ENCODE measurements around the gene ZP1. TPM values are rescaled to one million over a fixed set of nuclear protein-coding genes. Genes with fewer than 3 reads are reported as not detected.
A peak's percentile ranks its signal among the peaks of the same experiment; 100 is the strongest.

ZP1 gene
- total and polyA plus RNA-seq, 12 donors = 0.16 to 0.51 (median 0.33) TPM; not detected in 7

GRCh38 chr11:60831501-60832079, 35.8 kb upstream of the ZP1 start:
- H3K27ac ChIP-seq = no peak overlapping the region
- WGBS, 2 donors = 52 to 53% methylated on average over 7 of the region's 7 CpGs
- no peak overlapping the region for H3K4me3 ChIP-seq
- DNase-seq = no peak
- no peak for TF ChIP-seq CTCF (IDR thresholded peaks at IDR 0.05)
- no peaks in the 10 kb centered on the region for H3K9me3 ChIP-seq
- intact Hi-C loops (cut with DNase I) = loop anchor here (1.0 to 10.0 kb wide), 17 partner anchors 54 to 356 kb away; no protein-coding TSS in a partner anchor
- H3K4me1 ChIP-seq = peaks cover 0 to 34% (median 0%) of the 10 kb centered on the region in 9 donors
- ATAC-seq = no peak
- H3K36me3 ChIP-seq = no peaks in the 10 kb centered on the region
- no peaks in the 10 kb centered on the region for H3K27me3 ChIP-seq

GRCh38 chr11:60834742-60835533, 32.4 kb upstream of the ZP1 start:
- DNase-seq (no peak), ATAC-seq (no peak)
- H3K4me3 ChIP-seq = no peak overlapping the region
- H3K36me3 ChIP-seq = no peaks in the 10 kb centered on the region
- H3K4me1 ChIP-seq = peaks cover 0 to 35% (median 4%) of the 10 kb centered on the region in 9 donors
- H3K9me3 ChIP-seq = no peaks in the 10 kb centered on the region
- WGBS, 2 donors = 60 to 64% methylated on average over 7 of the region's 7 CpGs
- no peak for TF ChIP-seq CTCF (IDR thresholded peaks at IDR 0.05)
- no peaks in the 10 kb centered on the region for H3K27me3 ChIP-seq
- intact Hi-C loops (cut with DNase I) = loop anchor here (5.0 to 10.0 kb wide), 11 partner anchors 57 to 352 kb away; no protein-coding TSS in a partner anchor
- peak overlapping the region in 1 of 10 donors; percentile 69 for H3K27ac ChIP-seq

GRCh38 chr11:60835534-60835846, 31.9 kb upstream of the ZP1 start:
- peaks cover 0 to 40% (median 5%) of the 10 kb centered on the region in 9 donors for H3K4me1 ChIP-seq
- intact Hi-C loops (cut with DNase I) = loop anchor here in 4 of 10 donors (10.0 kb wide), 3 partner anchors 299 to 349 kb away; no protein-coding TSS in a partner anchor
- H3K4me3 ChIP-seq = no peak overlapping the region
- TF ChIP-seq CTCF (IDR thresholded peaks at IDR 0.05) = no peak
- H3K27me3 ChIP-seq = no peaks in the 10 kb centered on the region
- DNase-seq (no peak), ATAC-seq (peak in 3 of 8 donors; percentile 32 to 40 (median 37))
- H3K27ac ChIP-seq = peak overlapping the region in 1 of 10 donors; percentile 69
- H3K9me3 ChIP-seq = no peaks in the 10 kb centered on the region
- no peaks in the 10 kb centered on the region for H3K36me3 ChIP-seq
- WGBS, 2 donors = 67 to 76% methylated on average over 3 of the region's 3 CpGs

GRCh38 chr11:60836866-60837515, 30.4 kb upstream of the ZP1 start:
- Histone ChIP-seq H3K4me3 (no peak overlapping the region), H3K27me3 (no peaks in the 10 kb centered on the region), H3K9me3 (no peaks in the 10 kb centered on the region), H3K4me1 (peaks cover 7 to 43% (median 13%) of the 10 kb centered on the region in 9 donors), H3K27ac (no peak overlapping the region), H3K36me3 (no peaks in the 10 kb centered on the region)
- WGBS, 2 donors = 57 to 68% methylated on average over 9 of the region's 9 CpGs
- intact Hi-C loops (cut with DNase I) = loop anchor here in 4 of 10 donors (10.0 kb wide), 3 partner anchors 298 to 348 kb away; no protein-coding TSS in a partner anchor
- TF ChIP-seq CTCF (IDR thresholded peaks at IDR 0.05) = no peak
- DNase-seq (no peak), ATAC-seq (no peak)
